ENCODE results near the gene MRPL28. TPM values are rescaled to one million over a fixed set of nuclear protein-coding genes. Genes with fewer than 3 reads are reported as not detected.
"Not testable (repeated sequence)": the region's sequence is repeated elsewhere in the genome, so short reads cannot be mapped to it uniquely, and the experiment has no call there.

Gene MRPL28
- total RNA-seq, 6 experiments from 2014 or later, result 105 to 131 (median 129) TPM

GRCh38 chr16:340370-341091 is 29.8 kb downstream of the MRPL28 start:
- DNase-seq, result no peak
- no peak overlapping the region for H3K4me3 Mint-ChIP-seq
- peaks cover 1% of the 10 kb centered on the region for H3K27me3 Mint-ChIP-seq (ENCODE audit: insufficient read depth)
- H3K36me3 Mint-ChIP-seq (ENCODE audit: low read depth), result peaks cover 20% of the 10 kb centered on the region
- H3K27ac Mint-ChIP-seq, result no peak overlapping the region
- H3K4me1 Mint-ChIP-seq (ENCODE audit: low read depth), result peaks cover 10% of the 10 kb centered on the region
- H3K9me3 Mint-ChIP-seq, result no peaks in the 10 kb centered on the region
- TF ChIP-seq CTCF (IDR thresholded peaks at IDR 0.05), result no peak

DNA sequence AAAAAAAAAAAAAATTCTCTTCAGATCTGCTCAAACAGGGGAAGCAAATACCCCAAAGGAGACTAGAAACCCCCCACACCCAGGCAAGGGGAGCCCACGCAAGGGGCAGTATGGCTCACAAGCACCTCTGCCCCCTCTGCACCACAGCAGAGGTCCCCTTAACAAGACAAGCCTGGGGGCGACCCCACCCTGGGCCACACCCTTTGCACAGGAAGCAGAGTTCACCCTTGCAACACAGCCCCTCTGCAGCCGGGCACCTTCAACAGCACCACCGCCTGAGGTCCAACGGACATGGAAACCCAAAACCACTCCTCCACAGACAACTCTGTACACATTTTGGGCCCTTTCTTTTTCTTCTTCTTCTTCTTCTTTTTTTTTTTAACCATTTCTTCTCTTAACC is 30.7 kb downstream of the MRPL28 start:
- Mint-ChIP-seq H3K4me1 (ENCODE audit: low read depth) (peaks cover 16% of the 10 kb centered on the region), H3K27ac (no peak overlapping the region), H3K36me3 (ENCODE audit: low read depth) (peaks cover 11% of the 10 kb centered on the region), H3K4me3 (no peak overlapping the region), H3K27me3 (ENCODE audit: insufficient read depth) (peaks cover 1% of the 10 kb centered on the region), H3K9me3 (no peaks in the 10 kb centered on the region)
- no peak for TF ChIP-seq CTCF (IDR thresholded peaks at IDR 0.05)
- DNase-seq, result no peak

DNA sequence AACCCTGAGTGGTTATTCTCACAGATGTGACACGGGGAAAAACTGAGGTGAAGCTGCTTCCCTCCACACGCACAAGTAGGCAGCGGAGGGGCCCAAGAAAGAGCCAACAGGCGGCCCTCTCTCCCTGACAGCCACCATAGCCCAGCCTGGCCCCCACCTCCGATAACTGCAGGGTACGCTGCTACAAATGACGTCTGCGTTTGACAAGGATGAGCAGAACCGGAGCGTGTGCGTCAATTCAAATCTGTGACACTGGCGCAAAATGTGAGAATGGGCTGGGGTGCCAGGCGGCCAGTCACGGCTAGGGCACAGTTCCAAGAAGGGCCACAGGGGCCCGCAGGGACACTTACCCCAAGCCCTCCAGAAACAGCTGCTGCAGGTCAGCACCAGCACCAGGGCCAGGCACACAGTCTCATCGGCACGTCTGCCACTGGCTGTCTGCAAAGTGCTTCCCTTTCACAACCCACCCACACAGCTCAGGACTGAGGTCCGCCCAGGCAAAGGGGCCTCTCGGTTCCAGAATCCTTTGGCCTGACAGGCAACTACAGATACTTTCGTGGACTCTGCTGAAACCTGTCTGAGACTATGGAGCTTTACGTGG is 32.3 kb downstream of the MRPL28 start:
- no peak for DNase-seq
- H3K9me3 Mint-ChIP-seq, result no peaks in the 10 kb centered on the region
- H3K36me3 Mint-ChIP-seq (ENCODE audit: low read depth), result peaks cover 9% of the 10 kb centered on the region
- peaks cover 1% of the 10 kb centered on the region for H3K27me3 Mint-ChIP-seq (ENCODE audit: insufficient read depth)
- TF ChIP-seq CTCF (IDR thresholded peaks at IDR 0.05), result no peak
- H3K4me1 Mint-ChIP-seq (ENCODE audit: low read depth), result peaks cover 23% of the 10 kb centered on the region
- H3K4me3 Mint-ChIP-seq, result no peak overlapping the region
- H3K27ac Mint-ChIP-seq, result no peak overlapping the region

- Mint-ChIP-seq H3K4me3 (no peak overlapping the region), H3K36me3 (ENCODE audit: low read depth) (peaks cover 8% of the 10 kb centered on the region), H3K9me3 (no peaks in the 10 kb centered on the region), H3K27ac (no peak overlapping the region), H3K27me3 (ENCODE audit: insufficient read depth) (peaks cover 1% of the 10 kb centered on the region), H3K4me1 (ENCODE audit: low read depth) (peaks cover 27% of the 10 kb centered on the region)
- TF ChIP-seq CTCF (IDR thresholded peaks at IDR 0.05), result no peak
- DNase-seq, result no peak
Measured at GRCh38 chr16:337437-337836, 32.9 kb downstream of the MRPL28 start.

GRCh38 chr16:336269-336668 is 34.1 kb downstream of the MRPL28 start:
- Mint-ChIP-seq H3K27me3 (ENCODE audit: insufficient read depth) (peaks cover 1% of the 10 kb centered on the region), H3K36me3 (ENCODE audit: low read depth) (no peaks in the 10 kb centered on the region), H3K9me3 (no peaks in the 10 kb centered on the region), H3K4me1 (ENCODE audit: low read depth) (peaks cover 39% of the 10 kb centered on the region), H3K4me3 (no peak overlapping the region), H3K27ac (no peak overlapping the region)
- DNase-seq, result no peak
- TF ChIP-seq CTCF (IDR thresholded peaks at IDR 0.05), result no peak

DNA sequence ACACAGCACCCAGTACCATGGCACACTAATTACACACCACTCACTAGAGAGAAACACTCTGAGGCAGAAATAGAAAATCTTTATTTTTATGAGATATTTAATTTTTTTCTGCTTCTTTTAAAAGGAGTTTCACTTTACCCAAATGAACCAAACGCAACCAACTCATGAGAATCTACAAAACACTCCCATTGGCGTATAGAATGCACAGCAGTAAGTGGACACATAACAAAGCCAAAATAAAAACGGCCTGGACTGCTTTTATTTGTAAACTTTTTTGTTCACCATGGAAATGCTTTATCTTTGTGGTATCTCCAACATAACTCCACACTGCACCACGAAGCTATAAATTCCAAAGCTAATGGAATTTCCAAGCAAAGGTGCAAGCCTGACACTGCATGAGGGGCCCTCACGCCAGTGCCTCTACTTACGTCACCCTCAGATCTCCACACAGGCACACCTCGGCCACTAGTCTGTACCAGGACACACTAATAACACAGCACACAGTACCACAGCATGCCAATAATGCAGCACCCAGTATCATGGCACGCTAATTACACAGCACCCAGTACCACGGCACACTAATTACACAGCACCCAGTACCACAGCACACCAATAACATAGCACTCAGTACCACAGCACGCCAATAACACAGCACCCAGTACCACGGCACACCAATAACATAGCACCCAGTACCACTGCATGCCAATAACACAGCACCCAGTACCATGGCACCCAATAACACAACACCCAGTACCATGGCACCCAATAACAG is 35.3 kb downstream of the MRPL28 start:
- H3K27me3 Mint-ChIP-seq (ENCODE audit: insufficient read depth); H3K9me3 Mint-ChIP-seq; H3K4me3 Mint-ChIP-seq; H3K36me3 Mint-ChIP-seq (ENCODE audit: low read depth); H3K27ac Mint-ChIP-seq: not testable (repeated sequence)
- peaks cover 49% of the 10 kb centered on the region for H3K4me1 Mint-ChIP-seq (ENCODE audit: low read depth)
- DNase-seq, result peak; percentile 42

DNA sequence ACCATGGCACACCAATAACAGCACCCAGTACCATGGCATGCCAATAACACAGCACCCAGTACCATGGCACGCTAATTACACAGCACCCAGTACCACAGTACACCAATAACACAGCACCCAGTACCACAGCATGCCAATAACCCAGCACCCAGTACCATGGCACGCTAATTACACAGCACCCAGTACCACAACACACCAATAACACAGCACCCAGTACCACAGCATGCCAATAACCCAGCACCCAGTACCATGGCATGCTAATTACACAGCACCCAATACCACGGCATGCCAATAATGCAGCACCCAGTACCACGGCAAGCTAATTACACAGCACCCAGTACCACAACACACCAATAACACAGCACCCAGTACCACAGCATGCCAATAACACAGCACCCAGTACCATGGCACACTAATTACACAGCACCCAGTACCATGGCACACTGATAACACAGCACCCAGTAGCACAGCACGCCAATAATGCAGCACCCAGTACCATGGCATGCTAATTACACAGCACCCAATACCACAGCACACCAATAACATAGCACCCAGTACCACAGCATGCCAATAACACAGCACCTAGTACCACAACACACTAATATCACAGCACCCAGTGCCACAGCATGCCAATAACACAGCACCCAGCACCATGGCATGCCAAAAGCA is 36.0 kb downstream of the MRPL28 start:
- peaks cover 43% of the 10 kb centered on the region for H3K4me1 Mint-ChIP-seq (ENCODE audit: low read depth)
- not testable (repeated sequence) for H3K27me3 Mint-ChIP-seq (ENCODE audit: insufficient read depth); DNase-seq; H3K36me3 Mint-ChIP-seq (ENCODE audit: low read depth); H3K9me3 Mint-ChIP-seq; H3K4me3 Mint-ChIP-seq; H3K27ac Mint-ChIP-seq
